Keratinocyte (primary cell): Measurements from ENCODE around the gene CALHM1. TPM values are rescaled to one million over a fixed set of nuclear protein-coding genes. Genes with fewer than 3 reads are reported as not detected.

Experiments used
- DNase-seq: peaks from one replicate; pipeline ENCODE4 v3.0.0-alpha.2; 2011; ENCODE audit warnings: low read depth, missing footprints, low spot score
- FAIRE-seq: peaks from 2 replicates; lab custom pipeline; 2011; peaks lifted over from hg19 to GRCh38; lab: Jason Lieb, UNC
- H2AFZ ChIP-seq: 2 replicates; pipeline ENCODE4 v1.6.0; 2012; ENCODE audit warnings: low read length, control low read depth, inconsistent platforms; ENCODE audit not compliant: control insufficient read depth
- H3K27ac ChIP-seq: 2 replicates; pipeline ENCODE4 v1.5.1; 2011; ENCODE audit warnings: low read length; ENCODE audit not compliant: control insufficient read depth, insufficient read depth
- H3K27me3 ChIP-seq: 3 replicates; pipeline ENCODE4 v1.6.0; 2011; ENCODE audit warnings: low read length; ENCODE audit not compliant: control insufficient read depth, insufficient read depth; ENCODE audit errors: extremely low read depth
- H3K36me3 ChIP-seq, 2 experiments: 2 replicates in 1 of 2; 3 replicates in 1 of 2; pipeline ENCODE4 v1.5.1; 2011; ENCODE audit warnings: low read length in 2 of 2, mild to moderate bottlenecking in 1 of 2; ENCODE audit not compliant: control insufficient read depth in 2 of 2, insufficient read depth in 2 of 2; ENCODE audit errors: extremely low read depth in 1 of 2
- H3K4me1 ChIP-seq: 3 replicates; pipeline ENCODE4 v1.5.1; 2011; ENCODE audit warnings: low read length; ENCODE audit not compliant: control insufficient read depth, insufficient read depth; ENCODE audit errors: extremely low read depth
- H3K4me2 ChIP-seq: 3 replicates; pipeline ENCODE4 v1.6.0; 2011; ENCODE audit warnings: low read depth, low read length; ENCODE audit not compliant: control insufficient read depth, insufficient read depth; ENCODE audit errors: extremely low read depth
- H3K4me3 ChIP-seq, 3 experiments: fragments of 200-600 bp in 1 of 3; sonication (generic) in 1 of 3; 2 replicates in 2 of 3; 3 replicates in 1 of 3; pipeline ENCODE4 v1.5.1; 2011 to 2016; ENCODE audit warnings: low read length in 3 of 3, mild to moderate bottlenecking in 3 of 3, control low read depth in 2 of 3, inconsistent platforms in 1 of 3, low read depth in 1 of 3, mixed read lengths in 1 of 3, mixed run types in 1 of 3, moderate library complexity in 1 of 3; ENCODE audit not compliant: control insufficient read depth in 2 of 3, insufficient read depth in 2 of 3; ENCODE audit errors: extremely low read depth in 1 of 3
- H3K79me2 ChIP-seq: 2 replicates; pipeline ENCODE4 v1.6.0; 2012; ENCODE audit warnings: low read length; ENCODE audit not compliant: control insufficient read depth, insufficient read depth
- H3K9ac ChIP-seq: 3 replicates; pipeline ENCODE4 v1.6.0; 2011; ENCODE audit warnings: low read length; ENCODE audit not compliant: control insufficient read depth, insufficient read depth; ENCODE audit errors: extremely low read depth
- H3K9me1 ChIP-seq: 3 replicates; pipeline ENCODE4 v1.6.0; 2011; ENCODE audit warnings: low read length; ENCODE audit not compliant: control insufficient read depth, insufficient read depth; ENCODE audit errors: extremely low read depth
- H3K9me3 ChIP-seq: 2 replicates; pipeline ENCODE4 v1.5.1; 2012; ENCODE audit warnings: low read depth, low read length; ENCODE audit not compliant: control insufficient read depth
- H4K20me1 ChIP-seq: 3 replicates; pipeline ENCODE4 v1.6.0; 2011; ENCODE audit warnings: low read length; ENCODE audit not compliant: control insufficient read depth, insufficient read depth; ENCODE audit errors: extremely low read depth
- CTCF ChIP-seq, 3 experiments: IDR thresholded peaks in 1 of 3; conservative IDR thresholded peaks in 1 of 3; optimal IDR thresholded peaks in 1 of 3; 2 replicates in 2 of 3; 3 replicates in 1 of 3; pipeline versions ENCODE3 to v1.5.1; 2011; ENCODE audit warnings: low read length in 3 of 3, mild to moderate bottlenecking in 3 of 3, moderate library complexity in 2 of 3, control low read depth in 1 of 3, inconsistent platforms in 1 of 3; ENCODE audit not compliant: insufficient read depth in 2 of 3; ENCODE audit errors: extremely low read depth in 1 of 3
- EZH2 ChIP-seq: IDR thresholded peaks from one replicate; pipeline ENCODE4 v1.6.1; 2012; ENCODE audit warnings: inconsistent platforms, mild to moderate bottlenecking, low read length, moderate library complexity
- dilution Hi-C: fragments of 300-500 bp; cut with MboI; formaldehyde crosslinking; loops from one replicate; pipeline ENCODE4 v1.7.0; 2020; ENCODE audit warnings: low sequenced_read_pairs; ENCODE audit not compliant: extremely low pct_ligation_motif_present
- polyA plus RNA-seq, 5 experiments: library from polyadenylated mRNA; depleted of rRNA in 3 of 5; stranded (reverse) in 3 of 5; stranded (forward) in 1 of 5; unstranded in 1 of 5; fragments of >200 nt; gene quantifications; 1 replicate in 1 of 5; 2 replicates in 3 of 5; 3 replicates in 1 of 5; pipeline versions ENCODE4 v1.2.1 to v1.2.3, GENCODE V29; 2011 to 2012; ENCODE audit warnings: missing spikeins in 2 of 5, low read depth in 1 of 5, low replicate concordance in 1 of 5

CALHM1 gene
- polyA plus RNA-seq, 1 donor (not counting 4 experiments of a cell fraction or from before 2014, with no cell fraction given): not detected

- Histone ChIP-seq H3K27me3 (no peaks in the 10 kb centered on the region), H3K79me2 (no peaks in the 10 kb centered on the region), H3K9ac (no peak overlapping the region), H3K9me3 (no peaks in the 10 kb centered on the region), H3K36me3 (peaks cover 45 to 46% of the 10 kb centered on the region in 2 experiments), H3K4me1 (peaks cover 14% of the 10 kb centered on the region), H3K9me1 (no peaks in the 10 kb centered on the region), H4K20me1 (no peaks in the 10 kb centered on the region), H2AFZ (no peak overlapping the region), H3K27ac (no peak overlapping the region), H3K4me3 (no peak overlapping the region), H3K4me2 (no peak overlapping the region)
- FAIRE-seq (no peak), DNase-seq (no peak)
- TF ChIP-seq CTCF (optimal IDR thresholded peaks at IDR 0.05 in 1 of 3, IDR thresholded peaks at IDR 0.05 in 1 of 3, conservative IDR thresholded peaks at IDR 0.05 in 1 of 3; ENCODE audit: extremely low read depth in 1 of 3, insufficient read depth in 2 of 3, low read length in 3 of 3): no peak
- TF ChIP-seq EZH2: no peak
- dilution Hi-C loops: no loop called here
These were observed 11.5 kb downstream of the CALHM1 start for GRCh38 chr10:103447187-103447586.

- no peak overlapping the region for H3K4me3 ChIP-seq
- H3K36me3 ChIP-seq: peaks cover 51 to 52% of the 10 kb centered on the region in 2 experiments
- H4K20me1 ChIP-seq: no peaks in the 10 kb centered on the region
- H3K27me3 ChIP-seq: no peaks in the 10 kb centered on the region
- no peak for FAIRE-seq
- H2AFZ ChIP-seq: no peak overlapping the region
- peaks cover 1% of the 10 kb centered on the region for H3K4me1 ChIP-seq
- TF ChIP-seq EZH2: no peak
- TF ChIP-seq CTCF (optimal IDR thresholded peaks at IDR 0.05 in 1 of 3, IDR thresholded peaks at IDR 0.05 in 1 of 3, conservative IDR thresholded peaks at IDR 0.05 in 1 of 3; ENCODE audit: extremely low read depth in 1 of 3, insufficient read depth in 2 of 3, low read length in 3 of 3): no peak
- H3K9ac ChIP-seq: no peak overlapping the region
- no peak overlapping the region for H3K4me2 ChIP-seq
- no peaks in the 10 kb centered on the region for H3K9me3 ChIP-seq
- no peak overlapping the region for H3K27ac ChIP-seq
- H3K9me1 ChIP-seq: no peaks in the 10 kb centered on the region
- dilution Hi-C loops: no loop called here
- DNase-seq: no peak
- no peaks in the 10 kb centered on the region for H3K79me2 ChIP-seq
These were observed 12.7 kb downstream of the CALHM1 start for GRCh38 chr10:103445767-103446567.
